Subcutaneous abdominal adipose tissue (tissue), 5 donors: Measurements from ENCODE around the gene GNB2.
"Not testable (repeated sequence)": the region's sequence is repeated elsewhere in the genome, so short reads cannot be mapped to it uniquely, and the experiment has no call there.

Experiments
- H3K27ac ChIP-seq: one replicate; pipeline ENCODE4 v1.7.0; 2013; ENCODE audit warnings: low read depth, mild to moderate bottlenecking, inconsistent platforms, low read length, moderate library complexity
- H3K27me3 ChIP-seq, 5 donors: one replicate each; pipeline ENCODE4 v1.7.0; 2013; ENCODE audit warnings: low read length in 5 of 5, inconsistent platforms in 1 of 5; ENCODE audit not compliant: control insufficient read depth in 5 of 5, insufficient read depth in 4 of 5
- H3K36me3 ChIP-seq, 5 donors: one replicate each; pipeline ENCODE4 v1.7.0; 2013; ENCODE audit warnings: low read length in 5 of 5; ENCODE audit not compliant: control insufficient read depth in 5 of 5, insufficient read depth in 5 of 5
- H3K4me1 ChIP-seq, 5 donors: one replicate each; pipeline ENCODE4 v1.7.0; 2013; ENCODE audit warnings: low read length in 5 of 5, mild to moderate bottlenecking in 3 of 5, moderate library complexity in 1 of 5; ENCODE audit not compliant: control insufficient read depth in 5 of 5, insufficient read depth in 5 of 5
- H3K4me3 ChIP-seq, 5 donors: one replicate each; pipeline ENCODE4 v1.7.0; 2013; ENCODE audit warnings: low read length in 5 of 5, low read depth in 1 of 5
- H3K9ac ChIP-seq, 5 donors: one replicate each; pipeline ENCODE4 v1.7.0; 2013; ENCODE audit warnings: low read length in 5 of 5, mild to moderate bottlenecking in 4 of 5, moderate library complexity in 3 of 5
- H3K9me3 ChIP-seq, 5 donors: one replicate each; pipeline ENCODE4 v1.7.0; 2013; ENCODE audit warnings: low read length in 5 of 5; ENCODE audit not compliant: control insufficient read depth in 5 of 5
- donor health status: healthy.
- donor health status: healthy.
- donor health status: healthy.
- donor health status: healthy.
- donor health status: healthy.

The GNB2 gene

GRCh38 chr7:100696123-100696521 is 22.6 kb downstream of the GNB2 start:
- Histone ChIP-seq H3K27me3 (peaks cover 0 to 7% (median 0%) of the 10 kb centered on the region in 5 donors), H3K4me3 (no peak overlapping the region), H3K27ac (no peak overlapping the region), H3K9me3 (no peaks in the 10 kb centered on the region), H3K4me1 (peaks cover 10 to 29% (median 27%) of the 10 kb centered on the region in 5 donors), H3K36me3 (peaks cover 0 to 1% (median 0%) of the 10 kb centered on the region in 5 donors), H3K9ac (no peak overlapping the region)

- Histone ChIP-seq H3K27me3 (peaks cover 0 to 7% (median 0%) of the 10 kb centered on the region in 5 donors), H3K9me3 (no peaks in the 10 kb centered on the region), H3K4me1 (peaks cover 0 to 5% (median 4%) of the 10 kb centered on the region in 5 donors)
Measured at GRCh38 chr7:100699018-100699417, 25.5 kb downstream of the GNB2 start.

GRCh38 chr7:100701089-100701488 is 27.5 kb downstream of the GNB2 start:
- peaks cover 1 to 11% (median 9%) of the 10 kb centered on the region in 5 donors for H3K4me1 ChIP-seq
- not testable (repeated sequence) for H3K4me3 ChIP-seq, H3K9me3 ChIP-seq, H3K36me3 ChIP-seq, H3K27ac ChIP-seq, H3K9ac ChIP-seq, H3K27me3 ChIP-seq

More at GRCh38 chr7:100699018-100699417, 25.5 kb downstream of the GNB2 start:
- no peaks in the 10 kb centered on the region for H3K36me3 ChIP-seq
- H3K9ac ChIP-seq: no peak overlapping the region
- H3K27ac ChIP-seq: no peak overlapping the region
- no peak overlapping the region for H3K4me3 ChIP-seq

- Histone ChIP-seq H3K9me3 (no peaks in the 10 kb centered on the region), H3K27me3 (no peaks in the 10 kb centered on the region), H3K27ac (peak overlapping the region; percentile 84), H3K36me3 (peaks cover 0 to 3% (median 1%) of the 10 kb centered on the region in 5 donors), H3K4me3 (peak overlapping the region; percentile 40 to 95 (median 86)), H3K9ac (peak overlapping the region; percentile 68 to 97 (median 94)), H3K4me1 (peaks cover 4 to 26% (median 22%) of the 10 kb centered on the region in 5 donors)
Measured at GRCh38 chr7:100705320-100705752, 31.8 kb downstream of the GNB2 start.

GRCh38 chr7:100705753-100706671 is 32.5 kb downstream of the GNB2 start, which contains the start of gene POP7:
POP7 (plus strand) TSS chr7:100706121; CDS start chr7:100706831, 710 bp downstream.
- peak within 1 kb of the TSS; percentile 68 to 97 (median 94) for H3K9ac ChIP-seq
- H3K27me3 ChIP-seq: no peaks in the 10 kb centered on the region
- H3K9me3 ChIP-seq: no peaks in the 10 kb centered on the region

GRCh38 chr7:100706672-100707311 is 33.3 kb downstream of the GNB2 start:
- no peaks in the 10 kb centered on the region for H3K27me3 ChIP-seq
- peaks cover 4 to 26% (median 22%) of the 10 kb centered on the region in 5 donors for H3K4me1 ChIP-seq
- peaks cover 0 to 3% (median 2%) of the 10 kb centered on the region in 5 donors for H3K36me3 ChIP-seq
- H3K9ac ChIP-seq: peak overlapping the region; percentile 16 to 97 (median 94)
- H3K4me3 ChIP-seq: peak overlapping the region; percentile 83 to 95 (median 86)
- H3K27ac ChIP-seq: peak overlapping the region; percentile 84
- H3K9me3 ChIP-seq: no peaks in the 10 kb centered on the region

More at GRCh38 chr7:100705753-100706671, 32.5 kb downstream of the GNB2 start, which contains the start of gene POP7:
- H3K27ac ChIP-seq: peak within 1 kb of the TSS; percentile 84
- peaks cover 4 to 26% (median 22%) of the 10 kb centered on the region in 5 donors for H3K4me1 ChIP-seq
- peaks cover 0 to 3% (median 2%) of the 10 kb centered on the region in 5 donors for H3K36me3 ChIP-seq
- H3K4me3 ChIP-seq: peak within 1 kb of the TSS; percentile 83 to 95 (median 86)

GRCh38 chr7:100708395-100708794 is 34.9 kb downstream of the GNB2 start:
- H3K27ac ChIP-seq: no peak overlapping the region
- peaks cover 4 to 26% (median 22%) of the 10 kb centered on the region in 5 donors for H3K4me1 ChIP-seq

GRCh38 chr7:100710452-100710851 is 36.9 kb downstream of the GNB2 start:
- peaks cover 0 to 3% (median 0%) of the 10 kb centered on the region in 5 donors for H3K27me3 ChIP-seq
- no peak overlapping the region for H3K4me3 ChIP-seq
- H3K9ac ChIP-seq: no peak overlapping the region
- H3K36me3 ChIP-seq: peaks cover 0 to 3% (median 2%) of the 10 kb centered on the region in 5 donors
- H3K4me1 ChIP-seq: peaks cover 2 to 18% (median 15%) of the 10 kb centered on the region in 5 donors
- H3K27ac ChIP-seq: no peak overlapping the region
- H3K9me3 ChIP-seq: no peaks in the 10 kb centered on the region

More at GRCh38 chr7:100708395-100708794, 34.9 kb downstream of the GNB2 start:
- Histone ChIP-seq H3K36me3 (peaks cover 0 to 3% (median 2%) of the 10 kb centered on the region in 5 donors), H3K27me3 (no peaks in the 10 kb centered on the region), H3K9me3 (no peaks in the 10 kb centered on the region), H3K9ac (no peak overlapping the region), H3K4me3 (no peak overlapping the region)

GRCh38 chr7:100711369-100711768 is 37.8 kb downstream of the GNB2 start:
- H3K9me3 ChIP-seq: no peaks in the 10 kb centered on the region
- H3K27ac ChIP-seq: no peak overlapping the region
- peaks cover 2 to 12% (median 12%) of the 10 kb centered on the region in 5 donors for H3K4me1 ChIP-seq
- H3K27me3 ChIP-seq: peaks cover 0 to 3% (median 0%) of the 10 kb centered on the region in 5 donors
- no peak overlapping the region for H3K9ac ChIP-seq
- peaks cover 0 to 3% (median 2%) of the 10 kb centered on the region in 5 donors for H3K36me3 ChIP-seq
- H3K4me3 ChIP-seq: no peak overlapping the region
